ENCODE results near the gene GRK5.
"Not testable (repeated sequence)": the region's sequence is repeated elsewhere in the genome, so short reads cannot be mapped to it uniquely, and the experiment has no call there.

Gene GRK5

DNA sequence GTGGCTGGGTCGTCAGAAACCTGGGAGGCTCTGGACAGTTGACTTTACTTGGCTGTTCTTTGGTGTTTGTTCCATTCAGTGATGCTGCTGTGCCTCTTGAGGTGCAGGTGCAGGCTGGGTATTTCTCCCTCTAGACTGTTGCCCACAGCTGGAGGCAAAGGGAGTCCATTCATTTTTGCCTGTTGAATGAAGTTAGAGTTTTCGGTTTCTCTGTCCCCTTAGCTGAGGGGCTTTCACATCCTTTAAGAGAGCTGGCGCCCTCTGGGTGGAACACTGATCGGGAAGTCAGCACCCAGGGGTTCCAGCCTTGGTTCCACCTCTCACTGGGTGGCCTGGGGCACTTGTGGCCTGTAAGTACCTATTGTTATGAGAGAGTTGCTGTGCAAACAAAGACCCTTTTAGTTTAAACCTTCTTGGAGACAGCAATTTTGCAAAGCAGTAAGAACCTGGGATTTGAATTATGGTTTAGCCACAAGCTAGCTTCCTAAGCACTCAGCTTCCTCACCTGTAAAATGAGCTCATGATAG lies 67.2 kb downstream of the GRK5 start:
- no peak for DNase-seq (ENCODE audit: low read depth in 3 of 3)

DNA sequence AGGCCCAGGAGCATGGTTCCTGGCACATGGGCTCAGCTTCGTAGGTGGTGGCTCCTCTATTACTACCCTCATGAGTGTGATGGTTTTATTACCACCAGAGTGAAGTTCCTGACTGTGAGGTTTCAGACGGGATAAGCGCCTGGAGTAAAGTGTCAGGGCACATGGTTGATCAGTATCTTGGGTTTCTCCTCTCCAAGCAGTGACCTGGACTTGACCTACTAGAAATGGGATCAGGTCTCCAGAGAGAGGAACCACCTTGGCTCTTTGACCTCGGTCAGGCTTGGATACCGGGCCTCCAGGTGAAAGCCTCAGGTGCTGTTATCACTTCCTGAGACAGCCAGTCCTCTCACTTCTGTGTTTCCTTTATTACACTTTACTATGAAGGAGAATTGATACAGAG lies 67.7 kb downstream of the GRK5 start:
- DNase-seq (ENCODE audit: low read depth in 3 of 3) = no peak

- DNase-seq (ENCODE audit: low read depth in 3 of 3) = not testable (repeated sequence)
Observed at GRCh38 chr10:119276194-119276593, 68.8 kb downstream of the GRK5 start.

DNA sequence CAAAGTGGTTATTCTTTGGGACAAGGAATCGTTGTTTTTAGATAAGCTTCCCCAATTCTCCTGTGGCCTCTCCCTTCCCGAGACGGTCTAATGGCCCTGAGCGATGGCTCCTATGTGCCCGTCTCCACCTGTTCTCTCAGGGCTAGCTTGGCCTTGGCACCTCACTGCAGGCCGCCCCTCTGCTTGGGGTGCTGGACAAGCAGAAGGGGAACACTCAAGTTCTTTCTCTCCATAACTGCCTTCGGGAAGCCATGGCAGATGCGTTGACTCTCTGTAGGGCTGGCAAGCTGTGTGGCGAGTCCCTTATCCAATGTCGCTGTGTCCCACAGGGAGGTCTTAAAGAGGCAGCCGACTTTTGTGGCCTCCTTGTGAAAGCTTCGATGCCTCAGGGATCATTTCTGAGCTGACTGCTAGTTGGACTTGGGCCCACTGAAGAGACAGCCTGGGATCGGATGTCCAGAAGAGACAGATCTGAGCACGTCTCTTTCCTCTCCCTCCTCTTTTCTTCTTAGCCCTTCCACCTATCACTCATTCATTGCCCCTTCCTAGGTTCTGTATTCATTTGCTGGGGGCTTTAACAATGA lies 70.8 kb downstream of the GRK5 start:
- no peak for DNase-seq (ENCODE audit: low read depth in 3 of 3)

GRCh38 chr10:119279441-119279840 lies 72.1 kb downstream of the GRK5 start:
- DNase-seq (ENCODE audit: low read depth in 3 of 3) = no peak

DNA sequence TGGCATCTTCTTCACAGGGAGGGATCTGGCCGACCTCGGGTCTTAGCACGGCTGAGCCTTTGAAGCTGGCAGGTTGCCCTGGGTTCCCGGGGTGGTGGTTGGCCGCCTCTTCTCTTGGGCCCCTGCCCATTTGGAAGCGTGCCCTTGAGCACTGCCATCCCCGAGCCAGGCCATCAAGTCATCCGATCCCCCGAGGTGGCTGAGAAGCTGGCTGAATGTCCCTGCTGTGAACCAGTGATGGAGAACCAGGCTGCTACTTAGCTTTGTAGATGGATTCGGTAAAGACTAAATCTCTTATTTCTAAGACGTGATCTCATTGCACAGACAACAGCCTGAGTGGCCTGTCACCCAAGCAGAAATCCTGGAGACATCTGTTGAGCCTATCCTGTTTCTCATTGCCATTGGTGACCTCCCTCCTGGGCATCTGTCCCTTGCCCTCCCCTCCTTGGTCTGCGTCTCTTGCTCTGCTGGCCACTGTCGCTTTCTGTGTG lies 74.3 kb downstream of the GRK5 start:
- DNase-seq (ENCODE audit: low read depth in 3 of 3) = no peak

DNA sequence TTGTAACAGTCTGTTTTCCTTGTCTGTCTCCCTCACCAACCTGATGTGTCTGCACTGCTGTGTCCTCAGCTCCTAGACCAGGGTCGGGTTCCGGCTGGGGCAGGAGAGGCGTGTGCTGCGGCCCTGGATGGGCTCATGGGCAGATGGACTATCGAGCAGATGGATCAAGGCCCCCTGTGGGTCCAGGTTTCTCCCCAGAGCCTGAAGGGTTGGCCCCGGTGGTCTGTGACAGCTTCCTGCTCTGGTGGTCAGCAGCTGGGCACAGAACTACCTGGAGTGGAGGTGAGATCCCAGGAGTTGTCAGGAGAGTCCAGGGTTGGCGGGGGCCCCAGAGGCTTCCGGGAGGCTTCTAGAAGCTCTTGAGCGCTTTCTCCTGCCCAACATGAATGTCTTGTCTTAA lies 75.1 kb downstream of the GRK5 start:
- no peak for DNase-seq (ENCODE audit: low read depth in 3 of 3)

DNA sequence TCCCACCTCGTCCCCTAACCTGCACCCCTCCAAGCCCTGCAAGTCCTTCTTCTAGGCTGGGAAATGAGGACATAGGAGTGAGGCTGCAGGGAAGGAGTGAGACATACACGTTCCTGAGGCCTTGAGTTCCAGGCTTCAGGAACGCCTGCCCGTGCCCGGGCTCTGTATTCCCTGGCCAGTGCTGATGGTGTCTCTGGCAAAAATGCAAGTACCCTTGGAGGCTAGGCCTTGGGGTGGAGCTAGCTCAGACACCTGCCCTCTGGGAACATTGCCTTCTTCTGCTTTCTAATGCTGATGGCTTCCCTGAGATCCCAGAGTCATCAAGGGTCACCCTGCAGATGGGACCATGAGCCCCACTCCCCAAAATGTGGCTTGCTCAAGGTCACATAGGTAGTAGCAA lies 76.0 kb downstream of the GRK5 start:
- no peak for DNase-seq (ENCODE audit: low read depth in 3 of 3)

DNA sequence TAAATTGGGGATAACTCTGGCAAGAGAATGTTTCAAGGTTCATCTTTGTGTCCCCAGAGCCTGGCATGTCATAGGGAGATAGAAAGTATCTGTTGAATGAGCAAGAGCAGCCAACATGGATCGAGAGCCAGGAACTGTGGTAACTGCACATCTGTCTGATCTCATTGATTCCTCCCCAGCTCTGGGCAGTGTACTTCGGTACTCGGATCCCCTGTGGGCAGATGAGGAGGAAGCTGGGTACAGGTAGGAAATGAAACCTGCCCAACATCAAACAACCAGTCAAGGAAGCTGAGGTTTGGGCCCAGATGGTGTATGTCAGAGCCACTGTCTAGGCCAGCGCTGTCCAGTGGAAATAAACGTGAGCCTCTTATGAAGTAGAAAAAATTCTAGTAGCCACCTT lies 76.4 kb downstream of the GRK5 start:
- no peak for DNase-seq (ENCODE audit: low read depth in 3 of 3)

DNA sequence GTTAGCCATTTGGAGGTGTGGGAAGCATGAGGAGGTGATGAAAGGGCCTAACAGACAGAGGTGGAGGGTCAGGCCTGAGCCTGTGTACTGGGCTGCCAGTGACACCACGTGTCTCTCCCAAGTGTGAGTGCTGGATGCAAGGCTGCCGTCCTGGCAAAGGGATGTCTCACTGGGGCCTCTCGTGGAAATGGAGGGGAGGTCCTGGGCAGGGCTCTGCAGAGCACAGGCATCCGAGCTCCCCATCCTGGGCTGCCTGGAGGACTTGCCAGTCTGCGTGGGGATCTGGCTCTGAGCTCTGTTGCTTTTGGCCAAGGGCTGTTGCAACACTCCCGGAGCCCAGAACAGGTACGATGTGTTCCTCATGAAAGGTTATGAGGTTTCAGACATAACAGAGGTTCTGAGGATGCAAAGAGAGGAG lies 77.3 kb downstream of the GRK5 start:
- no peak for DNase-seq (ENCODE audit: low read depth in 3 of 3)

DNA sequence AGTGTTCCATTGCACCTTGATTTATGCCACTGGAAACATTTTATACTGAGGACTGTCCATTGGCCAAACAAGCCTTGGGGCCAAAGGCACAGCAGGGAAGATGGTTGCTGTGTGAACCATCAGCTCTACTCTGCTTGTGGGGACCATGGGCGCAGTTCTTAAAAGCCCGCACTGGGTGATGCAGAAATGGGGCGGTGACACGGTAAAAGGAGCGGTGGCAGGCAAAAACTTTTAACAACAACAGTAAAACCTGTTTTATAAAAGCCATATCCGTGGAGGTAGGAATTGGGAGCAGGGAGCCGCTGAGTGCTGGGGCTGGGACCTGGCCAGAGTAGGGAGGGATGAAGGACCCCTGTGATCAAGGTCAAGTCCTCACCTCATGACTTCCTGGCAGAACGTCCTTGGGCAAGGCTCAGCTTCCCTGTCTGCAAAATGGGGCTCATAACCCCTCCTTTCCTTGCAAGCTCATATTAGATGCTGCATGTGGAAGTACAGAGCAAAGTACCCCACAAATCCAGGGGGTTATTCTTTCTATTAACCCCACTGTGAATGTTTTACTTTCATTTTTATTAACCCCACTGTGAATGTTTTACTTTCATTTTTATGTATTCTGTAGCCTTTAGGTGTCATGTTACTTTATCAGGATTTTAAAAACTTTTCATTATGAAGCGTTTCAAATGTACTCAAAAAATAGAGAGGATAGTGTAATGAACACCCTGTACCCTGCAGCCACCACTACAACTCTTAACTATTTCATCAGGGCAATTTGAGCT lies 78.3 kb downstream of the GRK5 start:
- DNase-seq (ENCODE audit: low read depth in 3 of 3) = no peak

DNA sequence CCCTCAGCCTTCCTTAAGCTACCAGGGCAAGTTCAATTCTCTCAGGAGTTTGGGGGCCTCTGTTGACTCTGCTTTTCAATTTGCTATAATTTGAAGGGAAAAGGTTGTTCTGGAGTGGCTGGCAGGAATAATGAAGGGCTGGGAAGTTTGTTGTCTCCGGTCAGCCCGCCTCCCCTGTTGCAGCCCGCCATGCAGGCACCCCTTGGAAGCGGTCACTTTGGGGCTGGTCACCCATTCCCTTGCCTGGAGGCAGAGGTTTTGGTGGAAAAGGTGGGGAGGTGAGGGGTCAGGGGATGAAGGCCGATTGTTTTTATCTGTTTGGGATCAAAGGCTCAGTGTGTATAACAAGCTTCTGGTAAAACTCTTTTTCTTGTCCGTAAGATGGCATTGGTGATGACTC lies 79.1 kb downstream of the GRK5 start:
- DNase-seq (ENCODE audit: low read depth in 3 of 3) = no peak

DNA sequence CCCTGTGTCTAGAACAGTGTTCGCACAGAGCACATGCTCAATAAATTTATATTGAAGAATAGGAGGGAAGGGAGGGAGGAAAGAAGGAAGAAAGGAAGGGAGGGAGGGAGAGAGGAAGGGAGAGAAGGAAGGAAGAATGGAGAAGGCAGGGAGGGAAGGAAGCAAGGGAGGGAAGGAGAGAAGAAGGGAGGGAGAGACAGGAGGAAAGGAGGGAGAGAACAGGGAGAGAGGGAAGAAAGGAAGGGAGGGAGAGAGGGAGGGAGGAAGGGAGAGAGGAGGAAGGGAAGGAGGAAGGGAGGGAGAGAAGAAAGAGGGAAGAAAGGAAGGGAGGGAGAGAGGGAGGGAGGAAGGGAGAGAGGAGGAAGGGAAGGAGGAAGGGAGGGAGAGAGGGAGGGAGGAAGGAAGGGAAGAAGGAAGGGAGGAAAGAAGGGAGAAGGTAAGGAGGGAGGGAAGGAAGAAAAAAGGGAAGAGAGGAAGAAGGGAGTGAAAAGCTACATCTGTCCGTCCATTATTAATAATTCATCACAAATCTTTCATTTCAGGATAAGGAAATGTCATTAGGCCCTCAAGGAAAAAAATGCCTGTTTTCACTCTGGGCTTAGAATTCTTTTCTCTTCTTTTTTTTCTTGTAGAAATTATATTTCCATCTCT lies 79.7 kb downstream of the GRK5 start:
- DNase-seq (ENCODE audit: low read depth in 3 of 3) = no peak

DNA sequence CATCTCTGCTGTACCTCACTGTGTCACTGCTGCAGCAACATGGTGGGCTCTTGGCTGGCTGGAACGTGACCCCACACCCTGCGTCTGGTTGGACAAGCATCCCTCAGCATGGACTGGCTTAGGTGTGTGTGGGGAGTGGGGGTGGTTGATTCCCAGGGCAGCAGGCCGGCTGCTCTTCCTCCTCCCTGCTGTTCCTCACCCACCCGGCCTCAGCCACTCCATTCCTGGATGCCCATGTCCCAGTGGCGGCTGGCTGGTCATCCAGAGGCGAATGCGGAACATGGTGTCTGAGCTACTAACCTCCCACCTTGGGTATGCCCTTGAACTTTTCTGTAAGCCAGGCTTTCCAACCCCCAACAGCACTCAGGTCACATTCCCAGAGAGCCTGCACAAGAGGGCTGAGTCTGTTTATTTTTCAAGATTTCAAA lies 81.2 kb downstream of the GRK5 start:
- no peak for DNase-seq (ENCODE audit: low read depth in 3 of 3)

GRCh38 chr10:119289227-119289920 lies 82.0 kb downstream of the GRK5 start:
- no peak for DNase-seq (ENCODE audit: low read depth in 3 of 3)

DNA sequence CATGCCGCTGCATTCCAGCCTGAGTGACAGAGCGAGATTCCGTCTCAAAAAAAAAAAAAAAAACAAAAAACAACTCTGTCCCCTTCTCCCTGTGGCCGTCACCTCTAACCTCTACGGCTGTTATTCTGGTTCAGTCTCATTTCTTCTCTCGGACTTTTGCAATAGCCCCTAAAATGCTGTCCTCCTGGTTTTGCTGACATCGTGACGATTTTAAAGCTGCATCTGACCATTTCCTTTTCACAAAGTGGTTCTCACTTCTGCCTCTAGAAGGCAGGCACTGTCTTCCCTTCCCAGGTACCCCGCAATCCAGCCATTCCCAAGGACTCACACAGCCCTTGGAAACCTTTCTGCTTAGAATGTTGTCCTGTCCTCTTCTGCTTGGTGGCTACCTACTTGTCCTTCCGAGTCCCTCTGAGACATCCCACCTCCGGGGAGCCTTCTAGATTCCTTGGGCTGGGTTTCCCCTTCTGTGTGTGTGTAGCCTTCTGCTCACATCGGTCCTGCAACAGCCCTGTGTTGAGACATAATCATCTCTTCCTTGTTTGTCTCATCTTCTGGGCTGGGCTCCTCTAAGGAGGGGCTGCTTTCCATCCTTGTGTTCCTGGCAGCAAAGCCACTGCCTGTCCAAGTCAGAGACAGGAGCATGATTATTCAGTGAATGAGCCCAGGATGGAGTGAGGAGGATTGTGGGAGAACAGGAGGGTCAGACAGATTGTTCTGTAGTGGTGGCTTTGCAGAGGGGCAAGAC lies 83.1 kb downstream of the GRK5 start:
- no peak for DNase-seq (ENCODE audit: low read depth in 3 of 3)

GRCh38 chr10:119291223-119291900 lies 84.0 kb downstream of the GRK5 start:
- DNase-seq (ENCODE audit: low read depth in 3 of 3) = no peak

GRCh38 chr10:119292968-119293760 lies 85.8 kb downstream of the GRK5 start:
- no peak for DNase-seq (ENCODE audit: low read depth in 3 of 3)

GRCh38 chr10:119296703-119297102 lies 89.3 kb downstream of the GRK5 start:
- no peak for DNase-seq (ENCODE audit: low read depth in 3 of 3)

All from stimulated activated CD4-positive, alpha-beta T cell treated with anti-CD3 and anti-CD28 coated beads, TNF-alpha, amount 100 ng/mL, for 24 hours (primary cell).